Measurements from ENCODE around the gene CP. TPM values are rescaled to one million over a fixed set of nuclear protein-coding genes. Genes with fewer than 3 reads are reported as not detected.

The CP gene
- total and polyA plus RNA-seq, 9 of the 15 experiments (the other 6 are each of a cell fraction or from before 2014, with no cell fraction given): 0.30 to 0.75 TPM; not detected in 7

GRCh38 chr3:149180057-149180573, 41.5 kb downstream of the CP start (continued):
- TF ChIP-seq ZBTB43 (CRISPR knock-in tag; IDR thresholded peaks at IDR 0.05) (no peak), NR0B1 (IDR thresholded peaks at IDR 0.05; ENCODE audit: partially characterized antibody) (no peak), TCFL5 (CRISPR knock-in tag; conservative IDR thresholded peaks at IDR 0.05) (no peak), ZBTB26 (CRISPR knock-in tag; IDR thresholded peaks at IDR 0.05) (0 out of 2 replicates have a peak, but pooled peaks have one; percentile 43), FOXK2 (conservative IDR thresholded peaks at IDR 0.05 in 1 of 2, IDR thresholded peaks at IDR 0.05 in 1 of 2; ENCODE audit: low read depth in 2 of 2) (peak; percentile 69 to 89; a peak in 3 of 4 replicates), BCOR (IDR thresholded peaks at IDR 0.05) (peak; percentile 36; the same call in 1 of the 2 replicates), MCM5 (IDR thresholded peaks at IDR 0.05; ENCODE audit: low read depth) (no peak), MAFK (IDR thresholded peaks at IDR 0.05; ENCODE audit: low read length) (peak; percentile 31; the same call in 1 of the 2 replicates), POLR3A (IDR thresholded peaks at IDR 0.05; ENCODE audit: borderline replicate concordance, extremely low read depth, insufficient read depth, insufficient read length) (no peak), U2AF1 (optimal IDR thresholded peaks at IDR 0.05; ENCODE audit: low read depth, low read length) (no peak), ZNF639 (CRISPR knock-in tag; conservative IDR thresholded peaks at IDR 0.05 in 1 of 2, IDR thresholded peaks at IDR 0.05 in 1 of 2) (peak in 1 of 2 experiments; percentile 88; a peak in 2 of 4 replicates), POLR3G (IDR thresholded peaks at IDR 0.05; ENCODE audit: extremely low read depth, insufficient read length, insufficient replicate concordance) (no peak), HMBOX1 (IDR thresholded peaks at IDR 0.05) (peak; percentile 27; the same call in 1 of the 2 replicates), NKRF (IDR thresholded peaks at IDR 0.05; ENCODE audit: borderline replicate concordance) (0 out of 2 replicates have a peak, but pooled peaks have one; percentile 16), HDAC1 (IDR thresholded peaks at IDR 0.05) (peak in 1 of 2 experiments; percentile 86; a peak in 2 of 4 replicates), ATF4 (CRISPR knock-in tag; IDR thresholded peaks at IDR 0.05) (peak; percentile 46; the same call in 1 of the 2 replicates), ELF1 (tag; IDR thresholded peaks at IDR 0.05) (no peak)
